ENCODE results near the gene TAF4.
"Not testable (repeated sequence)": the region's sequence is repeated elsewhere in the genome, so short reads cannot be mapped to it uniquely, and the experiment has no call there.

The TAF4 gene, protein sequence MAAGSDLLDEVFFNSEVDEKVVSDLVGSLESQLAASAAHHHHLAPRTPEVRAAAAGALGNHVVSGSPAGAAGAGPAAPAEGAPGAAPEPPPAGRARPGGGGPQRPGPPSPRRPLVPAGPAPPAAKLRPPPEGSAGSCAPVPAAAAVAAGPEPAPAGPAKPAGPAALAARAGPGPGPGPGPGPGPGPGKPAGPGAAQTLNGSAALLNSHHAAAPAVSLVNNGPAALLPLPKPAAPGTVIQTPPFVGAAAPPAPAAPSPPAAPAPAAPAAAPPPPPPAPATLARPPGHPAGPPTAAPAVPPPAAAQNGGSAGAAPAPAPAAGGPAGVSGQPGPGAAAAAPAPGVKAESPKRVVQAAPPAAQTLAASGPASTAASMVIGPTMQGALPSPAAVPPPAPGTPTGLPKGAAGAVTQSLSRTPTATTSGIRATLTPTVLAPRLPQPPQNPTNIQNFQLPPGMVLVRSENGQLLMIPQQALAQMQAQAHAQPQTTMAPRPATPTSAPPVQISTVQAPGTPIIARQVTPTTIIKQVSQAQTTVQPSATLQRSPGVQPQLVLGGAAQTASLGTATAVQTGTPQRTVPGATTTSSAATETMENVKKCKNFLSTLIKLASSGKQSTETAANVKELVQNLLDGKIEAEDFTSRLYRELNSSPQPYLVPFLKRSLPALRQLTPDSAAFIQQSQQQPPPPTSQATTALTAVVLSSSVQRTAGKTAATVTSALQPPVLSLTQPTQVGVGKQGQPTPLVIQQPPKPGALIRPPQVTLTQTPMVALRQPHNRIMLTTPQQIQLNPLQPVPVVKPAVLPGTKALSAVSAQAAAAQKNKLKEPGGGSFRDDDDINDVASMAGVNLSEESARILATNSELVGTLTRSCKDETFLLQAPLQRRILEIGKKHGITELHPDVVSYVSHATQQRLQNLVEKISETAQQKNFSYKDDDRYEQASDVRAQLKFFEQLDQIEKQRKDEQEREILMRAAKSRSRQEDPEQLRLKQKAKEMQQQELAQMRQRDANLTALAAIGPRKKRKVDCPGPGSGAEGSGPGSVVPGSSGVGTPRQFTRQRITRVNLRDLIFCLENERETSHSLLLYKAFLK

DNA sequence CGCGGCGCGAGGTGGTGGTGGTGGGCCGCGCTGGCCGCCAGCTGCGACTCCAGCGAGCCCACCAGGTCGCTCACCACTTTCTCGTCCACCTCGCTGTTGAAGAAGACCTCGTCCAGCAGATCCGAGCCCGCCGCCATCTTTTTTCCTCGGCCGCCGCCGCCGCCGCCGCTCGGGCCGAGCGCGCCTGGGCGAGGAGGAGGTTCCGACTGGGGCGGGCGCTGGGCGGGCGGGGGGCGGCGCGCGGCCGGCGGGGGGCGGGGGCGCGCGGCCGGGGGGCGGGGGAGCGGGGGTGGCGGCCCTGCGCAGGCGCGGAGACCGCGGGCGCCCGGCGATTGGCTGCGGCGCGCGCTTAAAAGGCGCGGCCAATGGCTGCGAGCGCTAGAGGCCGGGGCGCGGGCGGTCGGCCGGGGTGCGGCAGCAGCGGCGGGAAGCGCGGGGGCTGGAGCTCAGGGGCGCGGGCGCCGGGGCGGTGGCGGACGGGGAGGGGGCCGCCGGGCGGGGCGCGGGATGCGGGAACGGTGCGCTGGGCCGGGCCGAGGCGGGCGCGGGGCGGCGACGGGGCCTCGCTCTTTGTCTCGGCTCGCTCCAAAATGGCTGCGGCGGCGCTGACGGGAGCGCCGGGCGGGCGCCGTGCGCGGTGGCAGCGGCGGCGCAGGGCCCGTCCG lies at the start of gene TAF4:
TSS of gene TAF4 (minus strand) at position 208 of the 665 bp plus-strand sequence. CDS start at position 137, 71 bp downstream.
- DNase-seq, result peak; percentile 22

DNA sequence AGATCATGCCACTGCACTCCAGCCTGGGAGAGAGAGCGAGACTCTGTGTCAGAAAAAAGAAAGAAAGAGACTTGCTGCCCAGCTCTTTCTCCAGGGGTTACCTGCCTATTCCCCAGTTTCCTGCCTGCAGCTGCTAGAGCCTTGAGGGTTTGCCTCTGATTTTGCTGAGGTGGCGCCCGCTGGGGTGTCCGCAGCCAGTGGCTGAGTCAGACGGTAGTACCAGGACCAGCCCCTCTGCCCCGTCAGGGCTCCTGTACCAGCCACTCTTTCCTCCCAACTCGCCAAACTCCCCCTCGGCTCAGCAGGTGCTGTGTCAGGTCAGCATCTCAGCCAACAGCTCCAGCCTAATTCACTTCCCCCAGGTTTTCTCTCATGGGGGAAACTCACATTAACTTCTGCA lies 49.2 kb upstream of the TAF4 start:
- no peak for DNase-seq

DNA sequence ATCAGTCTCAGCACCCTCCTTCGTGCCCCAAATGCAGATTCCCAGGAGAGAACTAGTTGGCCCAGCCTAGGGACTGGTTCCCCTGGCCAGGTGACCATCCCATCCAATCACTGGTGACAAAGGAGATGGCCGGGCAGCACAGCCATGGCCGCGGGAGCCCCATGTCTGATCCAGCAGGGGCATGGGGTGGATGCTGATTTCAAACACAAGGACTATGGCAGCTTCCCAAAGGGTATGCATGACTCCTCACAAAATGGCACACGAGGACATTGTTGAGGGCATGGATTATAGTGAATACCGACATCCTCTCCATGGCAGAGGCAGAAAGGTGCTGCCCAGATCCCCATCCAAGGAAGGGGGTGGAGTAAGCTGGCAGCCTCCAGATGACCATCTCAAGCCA lies 46.7 kb upstream of the TAF4 start:
- DNase-seq, result no peak

DNA sequence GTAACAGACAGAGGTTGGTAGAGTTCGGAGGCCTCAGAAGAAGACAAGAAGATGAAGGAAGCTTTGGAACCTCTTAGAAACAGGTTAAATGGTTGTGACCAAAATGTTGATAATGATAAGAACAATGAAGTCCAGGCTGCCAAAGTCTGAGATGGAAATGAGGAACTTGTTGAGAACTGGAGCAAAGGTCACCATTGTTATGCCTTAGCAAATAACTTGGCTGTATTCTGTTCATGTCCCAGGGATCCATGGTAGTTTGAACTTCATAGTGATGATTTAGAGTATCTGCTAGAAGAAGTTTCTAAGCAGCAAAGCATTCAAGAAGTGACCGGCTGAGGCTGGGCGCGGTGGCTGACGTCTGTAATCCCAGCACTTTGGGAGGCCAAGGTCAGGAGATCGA lies 45.5 kb upstream of the TAF4 start:
- no peak for DNase-seq

DNA sequence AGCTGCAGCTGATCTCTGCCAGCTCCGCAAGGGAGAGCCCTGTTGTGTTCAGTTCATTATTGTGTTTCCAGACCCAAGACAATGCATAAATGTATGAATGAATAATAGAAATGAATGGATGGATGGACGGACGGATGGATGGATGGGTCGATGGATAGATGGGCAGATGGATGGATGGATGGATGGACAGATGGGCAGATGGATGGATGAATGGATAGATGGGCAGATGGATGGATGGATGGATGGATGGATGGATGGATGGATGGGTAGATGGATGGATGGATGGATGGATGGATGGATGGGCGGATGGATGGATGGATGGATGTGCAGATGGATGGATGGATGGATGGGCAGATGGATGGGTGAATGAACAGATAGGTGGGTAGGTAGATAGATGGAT lies 39.9 kb upstream of the TAF4 start:
- no peak for DNase-seq

DNA sequence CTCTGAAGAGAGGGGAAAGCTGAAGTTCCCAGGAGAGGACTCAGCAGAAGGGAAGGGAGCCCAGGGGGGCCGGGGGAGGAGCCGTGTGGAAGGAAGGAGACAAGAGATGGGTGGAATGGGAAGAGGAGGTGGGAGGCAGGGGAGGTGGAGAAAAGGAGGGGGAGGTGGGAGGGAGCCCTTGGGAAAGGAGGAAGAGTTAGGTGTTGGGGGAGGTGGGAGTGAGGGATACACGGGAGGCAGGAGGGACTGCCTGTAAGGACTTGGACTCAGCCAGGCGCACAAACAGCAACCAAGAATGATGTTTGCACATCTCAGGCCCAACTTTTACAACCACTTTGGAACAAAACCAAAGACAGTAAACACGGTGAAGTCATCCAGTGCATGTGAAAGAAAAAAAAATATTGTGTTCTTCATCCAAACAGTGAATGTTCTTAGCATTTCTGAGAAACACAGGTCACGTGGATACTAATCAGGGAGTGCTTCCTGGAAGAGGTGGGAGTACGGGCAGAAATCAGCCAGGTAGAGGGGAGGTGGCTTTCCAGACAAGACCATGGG lies 39.2 kb upstream of the TAF4 start:
- DNase-seq, result no peak

DNA sequence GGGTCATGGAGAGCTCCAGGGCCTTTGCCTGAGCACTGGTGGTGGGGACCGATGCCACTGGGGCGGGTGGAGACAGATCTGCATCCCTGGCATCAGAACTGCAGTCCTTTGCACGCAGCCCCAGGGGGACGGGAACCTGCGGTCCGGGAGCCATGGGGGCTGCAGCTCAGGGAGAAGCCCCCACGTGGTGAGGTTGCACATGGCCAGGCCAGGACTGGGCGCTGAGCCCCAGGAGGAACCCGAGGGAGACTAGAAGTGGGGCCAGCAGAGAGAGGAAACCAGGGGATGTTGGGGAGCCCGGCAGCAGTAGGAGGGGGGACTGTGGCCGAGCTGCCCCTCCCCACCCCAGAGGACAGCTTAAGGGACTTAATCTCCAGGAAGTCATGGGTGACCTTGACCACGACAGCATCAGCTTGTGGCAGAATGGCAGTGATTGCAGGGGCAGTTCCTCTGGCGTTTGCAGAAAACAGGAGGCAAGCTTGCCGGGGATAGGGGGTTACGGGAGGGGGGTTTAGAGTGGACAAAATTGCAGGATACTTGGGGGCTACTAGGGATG lies 38.6 kb upstream of the TAF4 start:
- DNase-seq, result no peak

DNA sequence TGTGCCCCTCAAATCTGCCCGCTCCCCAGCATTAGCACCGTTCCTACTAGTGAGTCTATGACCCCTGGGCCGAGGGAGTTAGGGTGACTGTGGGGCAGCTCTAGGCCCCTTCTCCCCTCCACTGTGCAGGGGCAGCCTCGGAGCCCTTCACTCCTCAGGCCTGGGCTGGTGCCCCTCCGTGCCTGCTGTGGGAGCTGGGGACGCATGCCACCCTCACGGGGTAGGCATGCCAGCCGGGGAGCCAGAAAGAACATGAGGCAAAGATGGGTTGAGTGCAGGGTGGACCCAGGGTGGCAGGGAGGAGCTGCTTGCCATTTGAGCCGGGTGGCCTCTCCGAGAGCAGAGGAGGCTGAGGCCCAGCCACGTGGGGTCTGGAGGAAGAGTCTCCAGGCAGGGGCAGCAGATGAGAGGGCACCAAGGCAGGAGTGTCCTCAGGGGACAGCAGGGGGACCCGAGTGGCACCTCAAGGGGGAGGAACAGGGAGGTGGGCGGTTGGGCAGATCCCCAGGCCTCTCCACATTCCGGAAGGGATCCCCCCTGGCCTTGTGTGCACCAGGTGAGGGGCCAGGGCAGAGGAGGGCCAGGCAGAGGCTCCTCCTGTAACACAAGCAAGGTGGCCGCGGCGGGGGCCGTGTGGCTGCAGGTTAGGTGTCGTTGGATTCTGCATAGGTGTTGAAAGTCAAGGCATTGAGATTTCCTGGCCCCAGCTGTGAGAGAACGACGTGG lies 38.0 kb upstream of the TAF4 start:
- DNase-seq, result no peak

DNA sequence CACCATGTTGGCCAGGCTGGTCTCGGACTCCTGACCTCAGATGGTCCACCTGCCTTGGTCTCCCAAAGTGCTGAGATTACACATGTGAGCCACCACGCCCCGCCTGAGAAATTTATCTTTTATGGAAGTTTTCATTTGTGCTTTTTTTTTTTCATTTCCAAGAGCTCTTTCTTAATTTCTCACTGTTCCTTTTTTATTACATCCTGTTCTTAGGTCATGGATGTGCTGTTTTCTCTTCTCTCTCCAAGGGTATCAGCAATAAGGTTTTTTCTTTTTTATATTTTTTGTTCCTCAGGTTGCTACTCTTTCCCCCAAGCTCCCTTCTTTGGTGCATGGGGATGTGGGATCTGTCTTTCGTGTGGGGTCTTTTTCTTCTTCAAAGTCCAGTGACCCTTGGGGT lies 35.4 kb upstream of the TAF4 start:
- DNase-seq, result no peak

DNA sequence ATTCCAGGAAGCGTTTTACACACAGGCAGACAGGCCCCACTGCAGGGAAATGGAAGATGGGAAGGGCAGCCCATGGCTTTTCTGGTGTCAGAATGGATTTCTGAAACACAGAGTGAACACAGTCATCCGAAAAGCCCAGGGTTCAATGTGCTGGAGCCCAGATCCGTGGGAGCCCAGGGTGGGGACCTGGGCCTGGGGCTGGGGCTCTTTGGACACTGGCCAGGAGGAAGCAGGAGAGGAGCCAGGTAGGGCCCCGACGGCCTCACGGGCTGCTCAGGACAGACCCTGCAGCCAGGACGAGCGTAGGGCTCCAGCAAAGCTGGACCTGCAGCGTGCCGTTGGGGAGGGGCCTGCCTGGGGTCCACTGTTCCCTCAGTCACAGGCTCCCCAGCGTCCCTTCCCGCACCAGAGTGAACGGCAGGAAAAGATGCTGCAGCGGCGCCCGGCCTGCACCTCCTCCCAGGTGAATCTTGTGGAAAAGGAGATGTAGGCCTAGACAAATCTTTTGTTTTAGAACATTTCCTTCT lies 32.3 kb upstream of the TAF4 start:
- DNase-seq, result no peak

DNA sequence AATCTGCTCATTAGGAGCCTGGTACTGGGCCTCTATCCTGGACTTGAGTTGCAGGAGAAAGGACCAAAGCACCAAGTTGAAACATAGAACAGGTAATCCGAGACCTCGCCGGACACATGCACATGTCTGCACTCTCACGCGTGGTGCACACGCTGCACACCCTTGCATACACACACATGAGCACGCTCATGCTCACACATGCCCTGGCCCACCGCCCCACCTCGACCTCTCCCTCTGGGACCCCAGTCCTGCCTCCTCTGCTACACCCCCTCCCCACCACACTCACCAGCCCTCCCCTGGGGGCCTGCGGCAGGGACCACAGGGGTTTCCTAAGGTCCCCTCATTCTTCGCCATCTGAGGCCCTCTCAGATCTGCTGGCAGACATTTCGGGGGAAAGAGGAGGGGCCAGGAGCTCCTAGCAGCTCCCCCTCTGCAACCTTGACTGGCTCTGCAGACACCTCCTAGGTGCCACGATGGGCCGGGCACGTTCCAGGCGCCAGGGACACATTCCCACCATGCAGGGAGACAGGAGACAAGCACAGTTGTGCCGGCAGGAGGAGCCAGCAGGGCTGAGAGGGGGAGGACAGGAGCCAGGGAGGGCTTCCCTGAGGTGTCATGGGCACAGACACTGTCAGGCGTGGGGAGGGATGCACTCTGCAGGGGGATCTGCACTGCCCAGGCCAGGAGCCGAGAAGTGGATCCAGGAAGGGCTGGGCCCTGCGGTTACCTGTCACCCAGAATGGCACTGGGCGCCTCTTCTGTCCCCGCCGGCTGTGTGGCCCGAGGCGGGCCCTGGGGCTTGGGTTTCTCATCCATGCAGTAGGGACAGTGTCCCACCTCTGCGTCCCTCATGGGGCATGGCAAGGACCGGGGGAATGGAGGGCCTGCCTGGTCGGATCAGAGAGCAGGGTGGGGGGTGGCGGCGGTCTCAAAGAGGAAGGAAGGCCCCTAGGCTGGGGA lies 31.0 kb upstream of the TAF4 start:
- no peak for DNase-seq

DNA sequence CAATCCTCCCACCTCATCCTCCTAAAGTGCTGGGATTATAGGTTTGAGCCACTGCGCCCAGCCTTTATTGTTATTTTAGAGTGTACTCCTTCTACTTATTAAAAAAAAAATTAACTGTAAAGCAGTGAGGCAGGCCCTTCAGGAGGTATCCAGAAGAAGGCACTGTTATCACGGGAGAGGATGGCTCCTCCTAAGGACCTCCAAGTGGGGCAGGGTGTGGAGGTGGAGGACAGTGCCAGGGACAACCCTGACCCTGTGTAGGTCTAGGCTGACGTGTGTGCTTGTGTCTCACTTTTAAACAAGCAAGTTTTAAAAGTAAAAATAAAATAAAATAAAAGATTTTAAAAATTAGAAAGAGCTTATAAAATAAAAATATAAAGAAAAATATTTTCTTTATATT lies 23.7 kb upstream of the TAF4 start:
- DNase-seq, result no peak

DNA sequence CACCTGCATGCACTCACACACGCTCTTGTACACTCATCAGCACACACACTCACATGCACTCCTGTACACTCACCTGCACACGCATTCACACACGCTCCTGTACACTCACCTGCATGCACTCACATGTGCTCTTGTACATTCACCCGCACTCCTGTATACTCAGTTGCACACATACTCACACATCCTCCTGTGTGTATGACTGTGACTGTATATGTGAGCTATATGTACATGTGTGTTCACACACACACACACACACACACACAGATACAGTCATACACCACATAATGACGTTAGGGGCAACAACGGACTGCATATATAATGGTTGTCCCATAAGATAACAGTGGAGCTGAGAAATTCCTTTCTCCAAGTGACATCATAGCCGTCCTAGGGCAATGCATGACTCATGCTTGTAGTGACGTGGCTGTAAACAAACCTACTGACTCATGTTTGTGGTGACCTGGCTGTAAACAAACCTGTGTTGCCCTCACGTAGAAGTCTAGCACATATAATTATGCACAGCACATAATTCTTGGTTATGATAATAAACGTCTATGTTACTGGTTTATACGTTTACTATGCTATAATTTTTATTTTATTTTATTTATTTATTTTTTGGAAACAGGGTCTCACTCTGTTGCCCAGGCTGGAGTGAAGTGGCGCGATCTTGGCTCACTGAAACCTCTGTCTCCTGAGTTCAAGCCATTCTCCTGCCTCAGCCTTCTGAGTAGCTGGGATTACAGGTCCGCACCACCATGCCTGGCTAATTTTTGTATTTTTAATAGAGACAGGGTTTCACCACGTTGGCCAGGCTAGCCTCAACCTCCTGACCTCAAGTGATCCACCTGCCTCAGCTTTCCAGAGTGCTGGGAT lies 22.8 kb upstream of the TAF4 start:
- DNase-seq, result peak; percentile 36

DNA sequence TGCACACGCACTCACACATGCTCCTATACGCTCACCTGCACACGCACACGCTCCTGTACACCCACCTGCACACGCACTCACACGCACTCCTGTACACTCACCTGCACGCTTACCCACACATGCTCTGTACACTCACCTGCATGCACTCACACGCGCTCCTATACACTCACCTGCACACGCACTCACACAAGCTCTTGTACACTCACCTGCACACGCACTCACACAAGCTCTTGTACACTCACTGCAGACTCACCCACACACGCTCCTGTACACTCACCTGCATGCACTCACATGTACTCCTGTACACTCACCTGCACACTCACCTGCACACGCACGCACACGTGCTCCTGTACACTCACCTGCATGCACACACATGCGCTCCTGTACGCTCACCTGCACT lies 22.0 kb upstream of the TAF4 start:
- no peak for DNase-seq

DNA sequence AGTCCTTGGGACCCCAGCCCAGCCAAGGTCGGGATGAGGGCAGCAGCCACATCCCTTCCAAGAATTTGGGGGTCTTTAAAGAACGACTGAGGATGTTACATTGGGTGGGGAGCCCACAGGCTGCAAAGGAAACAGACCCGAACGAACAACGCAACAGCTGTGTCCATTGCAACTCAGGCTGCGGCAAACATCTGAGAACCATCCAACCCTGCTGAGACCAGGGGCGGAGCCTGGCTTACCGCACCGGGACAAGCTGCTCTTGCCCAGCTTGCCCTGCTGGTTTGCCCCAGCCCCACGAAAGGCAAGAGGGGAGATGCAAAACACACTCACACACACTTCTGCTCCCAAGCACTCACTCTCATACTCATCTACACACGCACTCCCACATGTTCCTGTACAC lies 21.5 kb upstream of the TAF4 start:
- no peak for DNase-seq

DNA sequence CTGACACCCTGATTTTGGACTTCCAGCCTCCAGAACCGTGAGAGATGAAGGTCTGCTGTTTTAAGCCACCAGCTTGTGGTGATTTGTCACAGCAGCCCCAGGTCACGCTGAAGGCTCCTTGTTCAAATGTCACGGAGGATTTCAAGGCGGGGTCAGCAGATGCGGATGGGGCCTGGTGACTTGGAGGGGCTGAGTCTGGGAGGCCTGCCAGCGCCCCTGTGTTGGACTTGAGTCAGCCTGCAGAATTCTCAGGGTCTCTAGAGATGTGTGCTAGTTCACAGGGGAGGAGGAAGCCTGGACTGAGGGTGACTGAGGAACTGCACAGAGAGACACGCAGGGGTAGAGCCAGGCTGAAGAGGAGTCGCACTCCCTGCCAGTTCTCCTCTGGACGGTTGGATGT lies 19.5 kb upstream of the TAF4 start:
- DNase-seq, result no peak

DNA sequence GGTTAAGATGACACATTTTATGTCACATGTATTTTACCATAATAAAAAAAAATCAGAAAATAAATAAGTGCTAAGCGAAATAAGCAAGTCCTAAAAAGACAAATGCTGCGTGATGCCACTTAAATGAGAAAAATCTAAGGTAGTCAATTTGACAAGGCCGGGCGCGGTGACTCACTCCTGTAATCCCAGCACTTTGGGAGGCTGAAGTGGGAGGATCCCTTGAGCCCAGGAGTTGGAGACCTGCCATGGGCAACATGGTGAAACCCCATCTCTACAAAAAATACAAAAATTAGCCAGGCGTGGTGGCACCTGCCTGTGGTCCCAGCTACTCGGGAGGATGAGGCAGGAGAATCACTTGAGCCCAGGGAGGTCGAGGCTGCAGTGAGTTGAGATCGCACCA lies 18.5 kb upstream of the TAF4 start:
- DNase-seq, result not testable (repeated sequence)

DNA sequence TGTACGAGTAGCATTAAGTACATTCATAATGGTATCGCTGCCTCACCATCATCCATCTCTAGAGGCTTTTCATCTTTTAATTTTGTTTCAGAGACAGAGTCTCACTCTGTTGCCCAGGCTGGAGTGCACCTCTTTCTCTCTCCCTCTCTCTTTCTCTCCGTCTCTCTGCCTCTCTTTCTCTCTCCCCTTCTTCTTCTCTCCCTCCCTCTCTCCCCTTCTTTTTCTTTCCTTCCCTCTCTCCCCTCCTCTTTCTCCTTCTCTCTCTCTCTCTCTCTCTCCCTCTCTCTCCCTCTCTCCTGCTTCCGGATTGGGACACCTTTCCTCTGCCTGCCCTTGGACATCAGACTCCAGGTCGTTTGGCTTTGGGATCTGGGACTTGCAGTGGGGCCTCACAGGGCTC lies 17.6 kb upstream of the TAF4 start:
- DNase-seq, result no peak

DNA sequence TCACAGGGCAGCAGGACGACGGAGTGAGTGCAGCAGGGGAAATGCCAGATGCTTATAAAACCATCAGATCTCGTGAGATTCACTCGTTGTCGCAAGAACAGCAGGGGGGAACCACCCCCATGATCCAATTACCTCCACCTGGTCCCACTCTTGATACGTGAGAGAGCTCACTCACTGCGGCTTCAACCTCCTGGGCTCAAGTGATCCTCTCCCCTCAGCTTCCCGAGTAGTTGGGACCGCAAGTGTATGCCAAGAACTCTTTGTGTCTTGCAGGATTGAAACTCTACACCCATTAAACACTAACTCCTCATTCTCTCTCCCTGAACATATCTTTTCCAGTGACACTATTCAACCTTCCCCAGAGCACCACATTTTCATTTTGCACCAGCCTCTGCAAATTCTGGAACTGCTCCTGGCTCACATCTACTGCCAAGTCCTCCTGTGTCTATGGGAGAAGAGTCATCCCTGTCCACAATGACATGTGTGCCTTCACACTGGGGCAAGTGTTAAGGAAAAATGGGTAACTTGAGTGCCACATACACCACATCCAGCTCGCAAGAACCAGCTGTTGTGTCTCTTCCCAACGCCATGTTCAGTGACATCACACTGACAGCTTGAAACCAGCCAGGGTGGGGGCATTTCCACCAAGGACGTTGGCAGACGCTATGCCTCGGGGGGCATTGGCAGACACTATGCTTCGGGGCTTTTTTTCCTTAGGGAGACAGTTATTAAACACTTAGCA lies 14.7 kb upstream of the TAF4 start:
- no peak for DNase-seq
